Cardiac atrium fibroblast (primary cell): ENCODE measurements around the gene UBE2E3. TPM values are rescaled to one million over a fixed set of nuclear protein-coding genes. Genes with fewer than 3 reads are reported as not detected.

Source experiments
- total RNA-seq: library from RNA; depleted of rRNA; stranded (reverse); fragments of >200 nt; gene quantifications from 2 replicates; pipeline ENCODE4 v1.2.3, GENCODE V29; 2015

UBE2E3 gene
- 65.2 and 72.1 TPM in 2 replicates for total RNA-seq

GRCh38 chr2:180980106-180980942 lies at the start of gene UBE2E3:
TSS of gene UBE2E3 (plus strand) at chr2:180980605. CDS start at chr2:180982043, 1,438 bp downstream.

